Activated T-helper 2 cell treated with anti-CD3 and anti-CD28 coated beads, Interferon-gamma antibody, Interleukin-2, Interleukin-4, amounts not matched to agents 10 μg/mL and 5 μg/mL and 100 μg/mL, durations not matched to agents 14 hours and 24 hours and 36 hours (primary cell): ENCODE measurements around the gene PKD2. TPM values are rescaled to one million over a fixed set of nuclear protein-coding genes. Genes with fewer than 3 reads are reported as not detected.
"Not testable (repeated sequence)": the region's sequence is repeated elsewhere in the genome, so short reads cannot be mapped to it uniquely, and the experiment has no call there.

Source experiments
- DNase-seq: peaks from one replicate; pipeline ENCODE4 v3.0.0; 2021; ENCODE audit warnings: low spot score
- H3K27ac Mint-ChIP-seq: one replicate; pipeline ENCODE4 v1.8.0; 2021; ENCODE audit warnings: mixed read lengths
- H3K27me3 Mint-ChIP-seq: one replicate; pipeline ENCODE4 v1.8.0; 2021; ENCODE audit warnings: low read depth, mixed read lengths
- H3K36me3 Mint-ChIP-seq: one replicate; pipeline ENCODE4 v1.8.0; 2021; ENCODE audit warnings: low read depth, mixed read lengths
- H3K4me1 Mint-ChIP-seq: one replicate; pipeline ENCODE4 v1.8.0; 2021; ENCODE audit warnings: low read depth, mixed read lengths
- H3K4me3 Mint-ChIP-seq: one replicate; pipeline ENCODE4 v1.8.0; 2021; ENCODE audit warnings: low read depth, mild to moderate bottlenecking, moderate library complexity, mixed read lengths
- H3K9me3 Mint-ChIP-seq: one replicate; pipeline ENCODE4 v1.8.0; 2021; ENCODE audit warnings: mixed read lengths
- intact Hi-C: fragments of 100-400 bp; cut with micrococcal nuclease; formaldehyde crosslinking; loops from one replicate; pipeline ENCODE4 v1.15.1; 2023
- total RNA-seq: library from RNA; stranded (reverse); gene quantifications from 2 replicates; pipeline ENCODE4 v1.2.3, GENCODE V29; 2022

Gene PKD2
- total RNA-seq, 1 donor from 2014 or later: 13.6 TPM

GRCh38 chr4:88097781-88098180 is 90.3 kb downstream of the PKD2 start:
- H3K4me3 Mint-ChIP-seq: no peak overlapping the region
- no peaks in the 10 kb centered on the region for H3K36me3 Mint-ChIP-seq
- no peaks in the 10 kb centered on the region for H3K4me1 Mint-ChIP-seq

GRCh38 chr4:88098993-88099752 is 91.7 kb downstream of the PKD2 start:
- intact Hi-C loops: no loop called here
- Mint-ChIP-seq H3K9me3 (no peaks in the 10 kb centered on the region), H3K4me1 (no peaks in the 10 kb centered on the region), H3K27me3 (peaks cover 7% of the 10 kb centered on the region), H3K4me3 (no peak overlapping the region), H3K27ac (no peak overlapping the region), H3K36me3 (no peaks in the 10 kb centered on the region)
- no peak for DNase-seq

More at GRCh38 chr4:88097781-88098180, 90.3 kb downstream of the PKD2 start:
- no peak overlapping the region for H3K27ac Mint-ChIP-seq
- H3K9me3 Mint-ChIP-seq: no peaks in the 10 kb centered on the region
- H3K27me3 Mint-ChIP-seq: peaks cover 8% of the 10 kb centered on the region
- intact Hi-C loops: no loop called here
- DNase-seq: no peak

DNA sequence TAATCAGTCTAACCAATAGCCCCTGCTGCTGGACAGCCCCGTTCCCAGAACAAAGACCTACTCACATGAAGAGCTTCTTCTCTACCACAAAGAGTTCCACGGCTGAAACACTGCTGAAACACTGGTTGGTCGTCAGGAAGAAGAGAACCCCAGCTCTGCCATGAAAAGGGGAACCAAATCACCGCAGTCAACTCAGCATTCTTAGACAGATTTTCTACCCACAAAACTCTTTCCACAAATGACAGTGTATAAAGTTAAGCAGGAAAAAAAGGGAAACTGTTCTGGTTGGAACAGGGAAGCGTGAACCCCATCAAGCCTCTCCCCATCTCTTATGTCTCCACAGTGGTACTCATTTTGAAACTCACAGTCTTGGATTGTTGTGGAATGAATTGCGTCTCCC is 93.7 kb downstream of the PKD2 start:
- Mint-ChIP-seq H3K4me3 (no peak overlapping the region), H3K36me3 (no peaks in the 10 kb centered on the region), H3K27me3 (peaks cover 7% of the 10 kb centered on the region), H3K27ac (no peak overlapping the region), H3K9me3 (no peaks in the 10 kb centered on the region), H3K4me1 (no peaks in the 10 kb centered on the region)
- no peak for DNase-seq
- intact Hi-C loops: no loop called here

- intact Hi-C loops: no loop called here
- H3K27me3 Mint-ChIP-seq: peaks cover 5% of the 10 kb centered on the region
- H3K36me3 Mint-ChIP-seq: no peaks in the 10 kb centered on the region
- H3K9me3 Mint-ChIP-seq: no peaks in the 10 kb centered on the region
- H3K4me3 Mint-ChIP-seq: no peak overlapping the region
- H3K27ac Mint-ChIP-seq: no peak overlapping the region
- DNase-seq: no peak
- peaks cover 2% of the 10 kb centered on the region for H3K4me1 Mint-ChIP-seq
Observed at GRCh38 chr4:88102026-88102425, 94.6 kb downstream of the PKD2 start.

- intact Hi-C loops: no loop called here
- Mint-ChIP-seq H3K27ac (no peak overlapping the region), H3K27me3 (peaks cover 3% of the 10 kb centered on the region), H3K4me1 (peaks cover 2% of the 10 kb centered on the region), H3K9me3 (no peaks in the 10 kb centered on the region), H3K36me3 (no peaks in the 10 kb centered on the region), H3K4me3 (no peak overlapping the region)
- DNase-seq: no peak
Observed at GRCh38 chr4:88104902-88105610, 97.6 kb downstream of the PKD2 start.

- Mint-ChIP-seq H3K27ac (no peak overlapping the region), H3K36me3 (no peaks in the 10 kb centered on the region), H3K4me3 (no peak overlapping the region), H3K4me1 (peaks cover 2% of the 10 kb centered on the region), H3K9me3 (no peaks in the 10 kb centered on the region), H3K27me3 (peaks cover 3% of the 10 kb centered on the region)
- no peak for DNase-seq
- intact Hi-C loops: no loop called here
Observed at GRCh38 chr4:88106205-88106604, 98.8 kb downstream of the PKD2 start.

DNA sequence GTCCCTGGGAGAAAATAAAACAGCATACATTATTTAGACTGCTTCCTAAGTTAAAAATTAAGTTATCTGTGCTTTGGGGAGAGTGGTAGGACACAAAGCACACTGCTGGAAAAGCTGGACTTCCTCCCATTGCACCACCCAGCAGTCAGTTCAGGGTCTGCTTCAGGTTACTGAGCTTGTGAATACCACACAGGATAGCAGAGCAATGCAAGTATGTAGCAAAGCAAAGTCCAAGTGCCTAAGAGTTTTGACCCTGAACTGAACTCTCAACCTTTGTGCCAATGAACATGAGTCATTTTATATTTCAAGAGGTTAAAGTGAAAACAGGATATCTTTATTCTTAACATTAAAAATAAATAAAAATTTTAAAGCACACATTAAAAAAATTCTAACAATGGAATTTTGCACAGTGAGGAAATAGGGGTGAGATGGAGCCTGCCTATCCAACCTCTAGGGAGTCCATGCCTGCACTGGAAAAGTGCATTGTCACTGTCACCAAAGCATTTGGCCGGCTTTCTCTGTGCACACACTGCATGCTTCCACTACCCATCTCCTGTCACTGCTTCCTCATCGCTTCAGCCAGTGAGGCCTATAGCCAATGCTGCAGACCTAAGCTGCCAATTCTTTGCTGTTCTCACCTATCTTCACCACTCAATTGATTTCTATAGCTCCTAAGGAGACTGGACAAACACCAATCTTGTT is 100.1 kb downstream of the PKD2 start:
- Mint-ChIP-seq H3K36me3 (no peaks in the 10 kb centered on the region), H3K27ac (no peak overlapping the region), H3K4me3 (no peak overlapping the region), H3K27me3 (peaks cover 3% of the 10 kb centered on the region), H3K4me1 (peaks cover 2% of the 10 kb centered on the region), H3K9me3 (no peaks in the 10 kb centered on the region)
- DNase-seq: no peak
- intact Hi-C loops: no loop called here

- intact Hi-C loops, H3K36me3 Mint-ChIP-seq, H3K4me1 Mint-ChIP-seq, H3K9me3 Mint-ChIP-seq, H3K27me3 Mint-ChIP-seq, H3K27ac Mint-ChIP-seq, DNase-seq, H3K4me3 Mint-ChIP-seq: not testable (repeated sequence)
Observed at GRCh38 chr4:88108108-88108465, 100.7 kb downstream of the PKD2 start.

GRCh38 chr4:88108747-88109122 is 101.3 kb downstream of the PKD2 start:
- Mint-ChIP-seq H3K4me1 (peaks cover 2% of the 10 kb centered on the region), H3K4me3 (no peak overlapping the region), H3K27ac (no peak overlapping the region), H3K36me3 (no peaks in the 10 kb centered on the region), H3K9me3 (no peaks in the 10 kb centered on the region), H3K27me3 (peaks cover under 1% of the 10 kb centered on the region)
- DNase-seq: no peak
- intact Hi-C loops: no loop called here

DNA sequence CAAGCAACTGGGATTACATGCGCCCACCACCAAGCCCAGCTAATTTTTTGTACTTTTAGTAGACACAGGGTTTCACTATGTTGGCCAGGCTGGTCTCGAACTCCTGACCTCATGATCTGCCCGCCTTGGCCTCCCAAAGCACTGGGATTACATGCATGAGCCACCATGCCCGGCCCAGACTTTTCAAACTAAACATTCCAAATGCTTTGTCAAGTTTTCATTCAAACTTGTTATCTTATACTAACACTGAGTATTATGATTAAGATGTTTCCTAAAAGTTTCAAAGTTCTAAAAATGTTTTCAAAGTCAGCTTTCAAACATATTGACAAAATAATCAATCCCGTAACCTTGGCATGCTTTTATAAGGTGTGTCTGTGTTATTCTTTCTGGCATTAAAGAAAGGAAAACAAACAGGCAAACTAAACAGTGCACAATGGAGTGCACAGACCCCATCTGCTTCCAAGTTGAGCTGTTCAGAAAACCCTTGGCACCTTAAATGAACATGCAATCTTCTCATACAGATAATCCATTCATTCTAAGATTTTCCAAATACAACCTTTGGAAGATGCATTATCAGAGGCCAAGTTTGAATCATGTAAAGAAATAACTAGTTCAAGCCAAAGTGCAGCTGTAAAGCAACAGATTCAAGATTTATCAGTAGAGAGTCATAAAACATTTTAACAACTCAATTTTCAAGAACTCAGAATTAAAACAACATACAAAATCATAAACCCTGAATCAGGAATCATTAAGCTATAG is 101.9 kb downstream of the PKD2 start:
- Mint-ChIP-seq H3K4me3 (no peak overlapping the region), H3K9me3 (no peaks in the 10 kb centered on the region), H3K27ac (no peak overlapping the region), H3K27me3 (no peaks in the 10 kb centered on the region), H3K4me1 (peaks cover 2% of the 10 kb centered on the region), H3K36me3 (no peaks in the 10 kb centered on the region)
- intact Hi-C loops: no loop called here
- DNase-seq: no peak

GRCh38 chr4:88110826-88111225 is 103.4 kb downstream of the PKD2 start:
- intact Hi-C loops: no loop called here
- Mint-ChIP-seq H3K27me3 (no peaks in the 10 kb centered on the region), H3K4me3 (no peak overlapping the region), H3K4me1 (peaks cover 2% of the 10 kb centered on the region), H3K9me3 (no peaks in the 10 kb centered on the region), H3K27ac (no peak overlapping the region), H3K36me3 (no peaks in the 10 kb centered on the region)
- DNase-seq: no peak

GRCh38 chr4:88112856-88113255 is 105.4 kb downstream of the PKD2 start:
- Mint-ChIP-seq H3K27ac (no peak overlapping the region), H3K4me3 (no peak overlapping the region), H3K27me3 (no peaks in the 10 kb centered on the region), H3K9me3 (no peaks in the 10 kb centered on the region), H3K4me1 (no peaks in the 10 kb centered on the region), H3K36me3 (no peaks in the 10 kb centered on the region)
- intact Hi-C loops: no loop called here
- no peak for DNase-seq
